BLaER1 (cell line): Measurements from ENCODE around the gene DPP3.
"Not testable (repeated sequence)": the region's sequence is repeated elsewhere in the genome, so short reads cannot be mapped to it uniquely, and the experiment has no call there.

Experiments used
- H3K27ac ChIP-seq: shearing (Covaris generic); formaldehyde crosslinking; 2 replicates; pipeline ENCODE4 v1.8.1; 2022
- H3K27me3 ChIP-seq: shearing (Covaris generic); formaldehyde crosslinking; 2 replicates; pipeline ENCODE4 v1.8.1; 2022
- H3K36me3 ChIP-seq: shearing (Covaris generic); formaldehyde crosslinking; 2 replicates; pipeline ENCODE4 v1.8.1; 2022
- H3K4me1 ChIP-seq: shearing (Covaris generic); formaldehyde crosslinking; 2 replicates; pipeline ENCODE4 v1.8.1; 2022
- H3K4me2 ChIP-seq: shearing (Covaris generic); formaldehyde crosslinking; 2 replicates; pipeline ENCODE4 v1.8.1; 2022
- H3K4me3 ChIP-seq: shearing (Covaris generic); formaldehyde crosslinking; 2 replicates; pipeline ENCODE4 v1.8.1; 2022
- H3K9ac ChIP-seq: shearing (Covaris generic); formaldehyde crosslinking; 2 replicates; pipeline ENCODE4 v1.8.1; 2022
- H3K9me3 ChIP-seq: shearing (Covaris generic); formaldehyde crosslinking; 2 replicates; pipeline ENCODE4 v1.8.1; 2022
- H4K20me1 ChIP-seq: shearing (Covaris generic); formaldehyde crosslinking; 2 replicates; pipeline ENCODE4 v1.8.1; 2022
- Cebpa-rat ChIP-seq: shearing (Covaris generic); IDR thresholded peaks from 2 replicates; pipeline ENCODE4 v1.8.1; 2022

DPP3 gene

GRCh38 chr11:66543263-66544107, 63.3 kb downstream of the DPP3 start:
- Histone ChIP-seq H3K9me3 (no peaks in the 10 kb centered on the region), H4K20me1 (peaks cover 4% of the 10 kb centered on the region; the same call in 1 of the 2 replicates), H3K4me2 (peak overlapping the region; percentile 96), H3K4me1 (peaks cover 46% of the 10 kb centered on the region), H3K9ac (peak overlapping the region; percentile 96), H3K27ac (peak overlapping the region; percentile 95), H3K36me3 (peaks cover 49% of the 10 kb centered on the region), H3K4me3 (peak overlapping the region; percentile 99), H3K27me3 (no peaks in the 10 kb centered on the region)
- no peak for TF ChIP-seq Cebpa-rat

GRCh38 chr11:66544952-66545351, 64.7 kb downstream of the DPP3 start:
- H3K4me2 ChIP-seq, result peak overlapping the region; percentile 96
- H3K9me3 ChIP-seq, H4K20me1 ChIP-seq, H3K27me3 ChIP-seq: not testable (repeated sequence)
- H3K4me1 ChIP-seq, result peaks cover 46% of the 10 kb centered on the region
- peak overlapping the region; percentile 95 for H3K27ac ChIP-seq
- peak overlapping the region; percentile 99 for H3K4me3 ChIP-seq
- peaks cover 34% of the 10 kb centered on the region for H3K36me3 ChIP-seq
- H3K9ac ChIP-seq, result peak overlapping the region; percentile 96

GRCh38 chr11:66545701-66546367, 65.6 kb downstream of the DPP3 start, which contains the start of gene ZDHHC24:
ZDHHC24 (minus strand) TSS chr11:66546048; CDS start chr11:66546003, 45 bp downstream.
- Histone ChIP-seq H3K4me2 (peak within 1 kb of the TSS; percentile 96), H3K27me3 (no peaks in the 10 kb centered on the region), H3K36me3 (peaks cover 25% of the 10 kb centered on the region), H3K4me3 (peak within 1 kb of the TSS; percentile 99), H3K9me3 (no peaks in the 10 kb centered on the region), H3K4me1 (peaks cover 46% of the 10 kb centered on the region), H4K20me1 (no peaks in the 10 kb centered on the region), H3K9ac (peak within 1 kb of the TSS; percentile 96), H3K27ac (peak within 1 kb of the TSS; percentile 95)
- no peak for TF ChIP-seq Cebpa-rat

GRCh38 chr11:66546368-66546965, 66.2 kb downstream of the DPP3 start, which contains the start of gene ACTN3:
ACTN3 (plus strand) TSS chr11:66546903; CDS start chr11:66546938, 35 bp downstream.
- Histone ChIP-seq H3K4me3 (peak within 1 kb of the TSS; percentile 99), H3K4me1 (peaks cover 46% of the 10 kb centered on the region), H3K4me2 (peak within 1 kb of the TSS; percentile 96), H3K36me3 (peaks cover 19% of the 10 kb centered on the region), H3K27ac (peak within 1 kb of the TSS; percentile 95), H3K27me3 (no peaks in the 10 kb centered on the region), H4K20me1 (no peaks in the 10 kb centered on the region), H3K9ac (peak within 1 kb of the TSS; percentile 96), H3K9me3 (no peaks in the 10 kb centered on the region)
- TF ChIP-seq Cebpa-rat, result no peak

GRCh38 chr11:66546966-66547661, 66.9 kb downstream of the DPP3 start:
- H3K27ac ChIP-seq, result peak overlapping the region; percentile 20
- H3K4me1 ChIP-seq, result peaks cover 46% of the 10 kb centered on the region
- peak overlapping the region; percentile 96 for H3K4me2 ChIP-seq
- H3K4me3 ChIP-seq, result no peak overlapping the region
- H3K9me3 ChIP-seq, result no peaks in the 10 kb centered on the region
- no peaks in the 10 kb centered on the region for H3K27me3 ChIP-seq
- H4K20me1 ChIP-seq, result no peaks in the 10 kb centered on the region
- H3K36me3 ChIP-seq, result peaks cover 13% of the 10 kb centered on the region
- peak overlapping the region; percentile 13; the same call in 1 of the 2 replicates for H3K9ac ChIP-seq
- TF ChIP-seq Cebpa-rat, result no peak

- Histone ChIP-seq H4K20me1 (no peaks in the 10 kb centered on the region), H3K27me3 (no peaks in the 10 kb centered on the region), H3K4me2 (peak overlapping the region; percentile 96), H3K9ac (peak overlapping the region; percentile 13; the same call in 1 of the 2 replicates), H3K4me1 (peaks cover 46% of the 10 kb centered on the region), H3K9me3 (no peaks in the 10 kb centered on the region), H3K27ac (peak overlapping the region; percentile 20), H3K36me3 (peaks cover 7% of the 10 kb centered on the region), H3K4me3 (no peak overlapping the region)
- no peak for TF ChIP-seq Cebpa-rat
Measured at GRCh38 chr11:66547662-66548009, 67.4 kb downstream of the DPP3 start.

GRCh38 chr11:66548041-66548440, 67.8 kb downstream of the DPP3 start:
- peaks cover 42% of the 10 kb centered on the region for H3K4me1 ChIP-seq
- H3K4me2 ChIP-seq, result no peak overlapping the region
- no peak overlapping the region for H3K4me3 ChIP-seq
- no peaks in the 10 kb centered on the region for H3K27me3 ChIP-seq
- no peaks in the 10 kb centered on the region for H3K9me3 ChIP-seq
- peaks cover 3% of the 10 kb centered on the region for H3K36me3 ChIP-seq
- H3K27ac ChIP-seq, result no peak overlapping the region
- no peak for TF ChIP-seq Cebpa-rat
- no peak overlapping the region for H3K9ac ChIP-seq
- no peaks in the 10 kb centered on the region for H4K20me1 ChIP-seq

GRCh38 chr11:66548774-66549630, 68.8 kb downstream of the DPP3 start:
- Histone ChIP-seq H3K27ac (no peak overlapping the region), H3K4me1 (peaks cover 32% of the 10 kb centered on the region), H3K4me3 (no peak overlapping the region), H3K36me3 (no peaks in the 10 kb centered on the region), H3K4me2 (no peak overlapping the region), H3K9ac (no peak overlapping the region), H4K20me1 (no peaks in the 10 kb centered on the region), H3K27me3 (no peaks in the 10 kb centered on the region), H3K9me3 (no peaks in the 10 kb centered on the region)
- TF ChIP-seq Cebpa-rat, result no peak

- H3K27ac ChIP-seq, result no peak overlapping the region
- H3K4me3 ChIP-seq, result no peak overlapping the region
- no peak overlapping the region for H3K4me2 ChIP-seq
- no peaks in the 10 kb centered on the region for H3K9me3 ChIP-seq
- no peak overlapping the region for H3K9ac ChIP-seq
- H4K20me1 ChIP-seq, result no peaks in the 10 kb centered on the region
- peaks cover 25% of the 10 kb centered on the region for H3K4me1 ChIP-seq
- no peak for TF ChIP-seq Cebpa-rat
- no peaks in the 10 kb centered on the region for H3K36me3 ChIP-seq
- H3K27me3 ChIP-seq, result no peaks in the 10 kb centered on the region
Measured at GRCh38 chr11:66549696-66550095, 69.5 kb downstream of the DPP3 start.
